GM23338 (cell line): ENCODE data around the gene ZNF281. TPM values are rescaled to one million over a fixed set of nuclear protein-coding genes. Genes with fewer than 3 reads are reported as not detected.

ENCODE experiments used
- polyA plus RNA-seq: library from polyadenylated mRNA; unstranded; fragments of >200 nt; fragmentation: Nextera tagmentation; extraction: Ambion mirVana; gene quantifications from 2 replicates; pipeline ENCODE4 v1.2.1, GENCODE V29; 2016
- total RNA-seq: library from RNA; depleted of rRNA; stranded (reverse); fragments of >200 nt; shearing (Covaris generic); gene quantifications from 2 replicates; pipeline ENCODE4 v1.2.3, GENCODE V29; 2014; rRNA removed

Gene ZNF281
- total and polyA plus RNA-seq, 2 experiments from 2014 or later, result 62.1 to 79.3 TPM

Other genes starting within 250 kb of the ZNF281 start
- gene KIF14, start 210.7 kb upstream of the ZNF281 start, total RNA-seq, result 22.2 and 23.2 TPM in 2 replicates
- 10.8 and 13.3 TPM in 2 replicates for gene KIF14, start 210.7 kb upstream of the ZNF281 start, polyA plus RNA-seq